MM.1S (cell line): Measurements from ENCODE around the gene SASS6.

Experiments
- EZH2 ChIP-seq: fragments of 300-600 bp; sonication (generic); optimal IDR thresholded peaks from 2 replicates; pipeline ENCODE3; 2017; ENCODE audit warnings: low read depth, mild to moderate bottlenecking, antibody characterized with exemption, low read length, mixed read lengths
- EZH2phosphoT487 ChIP-seq: fragments of 300-600 bp; sonication (generic); IDR thresholded peaks from 2 replicates; pipeline ENCODE4 v1.6.1; 2018; ENCODE audit warnings: antibody characterized with exemption, low read length
- TF ChIP-seq, protein P1 (sequence below): fragments of 300-600 bp; sonication (generic); IDR thresholded peaks from 2 replicates; pipeline ENCODE4 v1.5.1; 2016; ENCODE audit warnings: antibody characterized with exemption, low read length, mixed read lengths

- TF ChIP-seq, protein P1, sequence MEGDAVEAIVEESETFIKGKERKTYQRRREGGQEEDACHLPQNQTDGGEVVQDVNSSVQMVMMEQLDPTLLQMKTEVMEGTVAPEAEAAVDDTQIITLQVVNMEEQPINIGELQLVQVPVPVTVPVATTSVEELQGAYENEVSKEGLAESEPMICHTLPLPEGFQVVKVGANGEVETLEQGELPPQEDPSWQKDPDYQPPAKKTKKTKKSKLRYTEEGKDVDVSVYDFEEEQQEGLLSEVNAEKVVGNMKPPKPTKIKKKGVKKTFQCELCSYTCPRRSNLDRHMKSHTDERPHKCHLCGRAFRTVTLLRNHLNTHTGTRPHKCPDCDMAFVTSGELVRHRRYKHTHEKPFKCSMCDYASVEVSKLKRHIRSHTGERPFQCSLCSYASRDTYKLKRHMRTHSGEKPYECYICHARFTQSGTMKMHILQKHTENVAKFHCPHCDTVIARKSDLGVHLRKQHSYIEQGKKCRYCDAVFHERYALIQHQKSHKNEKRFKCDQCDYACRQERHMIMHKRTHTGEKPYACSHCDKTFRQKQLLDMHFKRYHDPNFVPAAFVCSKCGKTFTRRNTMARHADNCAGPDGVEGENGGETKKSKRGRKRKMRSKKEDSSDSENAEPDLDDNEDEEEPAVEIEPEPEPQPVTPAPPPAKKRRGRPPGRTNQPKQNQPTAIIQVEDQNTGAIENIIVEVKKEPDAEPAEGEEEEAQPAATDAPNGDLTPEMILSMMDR, result no peak
- no peak for TF ChIP-seq EZH2phosphoT487
- TF ChIP-seq EZH2, result no peak
These were observed 32.5 kb downstream of the SASS6 start for GRCh38 chr1:100100202-100100601.
